ENCODE results near the gene CDK7. TPM values are rescaled to one million over a fixed set of nuclear protein-coding genes. Genes with fewer than 3 reads are reported as not detected.

CDK7 gene
- total RNA-seq = 60.3 and 62.9 TPM in 2 replicates

DNA sequence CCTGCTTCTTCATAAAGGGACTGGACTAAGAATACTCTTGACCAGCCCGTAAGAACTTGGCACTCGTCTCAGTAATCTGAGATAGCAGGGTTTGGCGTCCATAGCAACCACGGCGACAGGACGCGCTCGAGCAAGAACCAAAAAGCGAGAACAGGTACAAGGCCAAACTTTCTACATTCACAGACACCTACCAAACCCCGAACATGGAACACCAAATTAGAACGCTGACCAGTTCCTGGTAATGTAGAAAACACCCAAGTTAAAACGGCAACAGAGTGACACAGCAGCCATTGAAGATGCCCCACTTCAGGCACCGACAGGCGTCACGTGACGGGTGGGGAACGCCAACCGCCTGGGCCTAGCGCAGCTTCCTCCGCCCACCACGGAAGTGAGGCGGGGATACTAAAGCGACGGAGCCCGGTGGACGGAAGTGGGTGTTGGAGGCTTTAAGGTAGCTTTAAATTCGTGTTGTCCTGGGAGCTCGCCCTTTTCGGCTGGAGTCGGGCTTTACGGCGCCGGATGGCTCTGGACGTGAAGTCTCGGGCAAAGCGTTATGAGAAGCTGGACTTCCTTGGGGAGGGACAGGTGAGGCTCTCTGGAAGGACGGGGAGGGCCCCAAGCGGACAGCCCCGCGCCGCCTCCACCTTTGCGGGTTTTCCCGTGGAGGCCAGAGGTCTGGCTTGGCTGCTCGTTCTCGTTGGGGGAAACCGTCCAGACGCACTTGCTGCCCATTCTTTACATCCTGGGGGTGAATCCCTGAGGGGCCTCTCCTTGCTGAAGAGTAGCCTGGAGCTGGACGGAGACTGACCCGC is at the start of gene CDK7:
Gene CDK7 (plus strand): TSS at position 430 of the 812 bp plus-strand sequence. CDS start 90 bp downstream, at position 520.

DNA sequence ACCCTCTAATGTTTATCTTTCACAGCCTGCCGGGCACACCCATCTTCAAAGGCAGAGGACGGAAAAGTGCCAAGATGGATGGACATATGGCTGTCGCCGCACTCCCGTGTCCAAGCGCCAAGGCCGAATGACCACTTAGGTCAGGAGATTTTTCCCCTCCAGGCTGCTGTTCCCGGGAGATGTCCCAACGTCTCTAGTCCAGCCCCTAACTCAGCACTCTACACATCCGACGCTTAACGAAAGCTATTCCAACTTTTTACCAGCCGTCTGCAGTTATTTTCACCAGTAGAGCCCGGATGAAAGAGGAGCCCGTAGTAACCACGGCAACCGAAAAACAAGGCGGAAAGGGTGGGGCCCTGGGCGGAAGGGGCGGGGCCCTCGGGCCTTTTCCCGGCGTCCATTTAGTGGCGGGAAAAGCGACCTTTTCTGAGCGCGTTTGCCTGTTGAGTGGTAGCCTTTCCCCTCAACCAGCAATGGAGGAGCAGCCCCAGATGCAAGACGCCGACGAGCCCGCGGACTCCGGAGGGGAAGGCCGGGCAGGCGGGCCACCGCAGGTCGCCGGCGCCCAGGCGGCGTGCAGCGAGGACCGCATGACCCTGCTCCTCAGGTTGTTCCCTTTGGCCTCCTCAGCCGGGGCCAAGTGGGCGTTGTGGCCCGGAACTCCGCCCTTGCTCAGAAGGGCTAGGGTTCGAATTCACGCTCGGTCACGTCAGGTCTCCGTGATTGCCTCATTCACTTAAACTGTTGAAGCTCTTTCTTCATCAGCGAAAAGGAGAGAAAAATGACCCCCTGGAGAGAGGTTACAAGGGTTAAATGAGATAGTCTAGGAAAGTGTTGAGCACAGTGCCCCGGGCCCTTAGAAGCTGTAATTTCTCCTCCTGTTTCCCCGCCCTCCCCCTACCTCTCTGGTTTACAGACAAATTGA is 45.3 kb upstream of the CDK7 start, which contains the start of gene CENPH:
Gene CENPH (plus strand): TSS at position 422 of the 925 bp plus-strand sequence. CDS start 52 bp downstream, at position 474.

Other genes with a start within 250 kb of the CDK7 start
- gene SLC30A5, start 140.9 kb upstream of the CDK7 start, total RNA-seq = 50.5 and 77.4 TPM in 2 replicates
- 241 and 262 TPM in 2 replicates for gene CCNB1, start 67.7 kb upstream of the CDK7 start, total RNA-seq
- 28.4 and 33.4 TPM in 2 replicates for gene CENPH, start 45.3 kb upstream of the CDK7 start, total RNA-seq
- 2.9 and 5.8 TPM in 2 replicates for gene CCDC125, start 97.9 kb downstream of the CDK7 start, total RNA-seq
- gene AK6, start 134.6 kb downstream of the CDK7 start, total RNA-seq = 17.0 and 31.4 TPM in 2 replicates
- gene TAF9, start 134.6 kb downstream of the CDK7 start, total RNA-seq = 93.1 and 97.7 TPM in 2 replicates
- 12.7 and 20.0 TPM in 2 replicates for gene RAD17, start 134.9 kb downstream of the CDK7 start, total RNA-seq
- gene MARVELD2, start 180.2 kb downstream of the CDK7 start, total RNA-seq = 0.58 and 0.71 TPM in 2 replicates